C4-2B (cell line): ENCODE results near the gene PLXNA2.

Source experiments
- ZFX ChIP-seq: fragments of 450-650 bp; IDR thresholded peaks from 2 replicates; pipeline ENCODE4 v1.6.1; 2017
- TF ChIP-seq, protein P1 (sequence below): fragments of 450-650 bp; conservative IDR thresholded peaks from 2 replicates; pipeline ENCODE4 v1.5.1; 2017; ENCODE audit warnings: mild to moderate bottlenecking

DNA sequence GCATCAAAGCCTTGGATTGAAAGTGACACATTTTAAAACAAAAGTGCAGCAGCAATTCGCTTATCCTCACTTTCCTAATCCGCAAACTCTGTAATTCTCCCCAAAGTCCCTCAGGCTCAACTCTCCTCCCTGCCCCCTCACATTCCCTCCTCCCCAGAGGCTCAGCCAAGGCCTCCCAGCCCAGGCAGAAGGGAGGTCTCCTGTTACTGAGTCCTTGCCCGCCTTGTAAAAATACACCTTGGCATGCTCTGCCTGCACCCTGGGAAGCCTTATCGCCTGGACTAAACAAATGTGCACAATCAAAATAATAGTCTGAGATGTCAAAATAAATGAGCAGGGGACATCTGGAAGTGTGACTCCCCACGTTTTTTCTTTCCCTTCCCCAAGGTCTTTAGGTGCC is 109.7 kb downstream of the PLXNA2 start:
- TF ChIP-seq, protein P1, sequence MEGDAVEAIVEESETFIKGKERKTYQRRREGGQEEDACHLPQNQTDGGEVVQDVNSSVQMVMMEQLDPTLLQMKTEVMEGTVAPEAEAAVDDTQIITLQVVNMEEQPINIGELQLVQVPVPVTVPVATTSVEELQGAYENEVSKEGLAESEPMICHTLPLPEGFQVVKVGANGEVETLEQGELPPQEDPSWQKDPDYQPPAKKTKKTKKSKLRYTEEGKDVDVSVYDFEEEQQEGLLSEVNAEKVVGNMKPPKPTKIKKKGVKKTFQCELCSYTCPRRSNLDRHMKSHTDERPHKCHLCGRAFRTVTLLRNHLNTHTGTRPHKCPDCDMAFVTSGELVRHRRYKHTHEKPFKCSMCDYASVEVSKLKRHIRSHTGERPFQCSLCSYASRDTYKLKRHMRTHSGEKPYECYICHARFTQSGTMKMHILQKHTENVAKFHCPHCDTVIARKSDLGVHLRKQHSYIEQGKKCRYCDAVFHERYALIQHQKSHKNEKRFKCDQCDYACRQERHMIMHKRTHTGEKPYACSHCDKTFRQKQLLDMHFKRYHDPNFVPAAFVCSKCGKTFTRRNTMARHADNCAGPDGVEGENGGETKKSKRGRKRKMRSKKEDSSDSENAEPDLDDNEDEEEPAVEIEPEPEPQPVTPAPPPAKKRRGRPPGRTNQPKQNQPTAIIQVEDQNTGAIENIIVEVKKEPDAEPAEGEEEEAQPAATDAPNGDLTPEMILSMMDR, result no peak
- no peak for TF ChIP-seq ZFX
